H9 (cell line): ENCODE data around the gene SIPA1. TPM values are rescaled to one million over a fixed set of nuclear protein-coding genes. Genes with fewer than 3 reads are reported as not detected.

ENCODE experiments used
- DNase-seq: peaks from one replicate; pipeline ENCODE4 v3.0.0-alpha.2; 2017
- H2AFZ ChIP-seq: one replicate; pipeline ENCODE4 v1.6.1; 2013; ENCODE audit warnings: mild to moderate bottlenecking, low read length, control low read depth, moderate library complexity
- H2AK5ac ChIP-seq: 2 replicates; pipeline ENCODE4 v1.6.1; 2013; ENCODE audit warnings: low read length, control low read depth, mixed read lengths; ENCODE audit not compliant: insufficient read length
- H2BK120ac ChIP-seq: one replicate; pipeline ENCODE4 v1.6.1; 2013; ENCODE audit warnings: low read depth, mild to moderate bottlenecking, low read length, control low read depth, inconsistent platforms; ENCODE audit not compliant: poor library complexity, severe bottlenecking
- H2BK12ac ChIP-seq: 2 replicates; pipeline ENCODE4 v1.6.1; 2013; ENCODE audit warnings: low read length, control low read depth, mixed read lengths, low read depth; ENCODE audit not compliant: insufficient read length
- H2BK15ac ChIP-seq: 2 replicates; pipeline ENCODE4 v1.6.1; 2013; ENCODE audit warnings: low read depth, low read length, control low read depth
- H2BK20ac ChIP-seq: one replicate; pipeline ENCODE4 v1.6.1; 2013; ENCODE audit warnings: low read depth, mild to moderate bottlenecking, low read length, control low read depth, inconsistent platforms; ENCODE audit not compliant: poor library complexity, severe bottlenecking
- H2BK5ac ChIP-seq: 2 replicates; pipeline ENCODE4 v1.6.1; 2013; ENCODE audit warnings: low read length, control low read depth, mixed read lengths; ENCODE audit not compliant: insufficient read length
- H3K14ac ChIP-seq: 2 replicates; pipeline ENCODE4 v1.6.1; 2013; ENCODE audit warnings: low read length, control low read depth; ENCODE audit not compliant: insufficient read depth
- H3K18ac ChIP-seq: 2 replicates; pipeline ENCODE4 v1.6.1; 2013; ENCODE audit warnings: low read depth, mild to moderate bottlenecking, mixed read lengths, low read length, control low read depth; ENCODE audit not compliant: insufficient read length
- H3K23ac ChIP-seq: 2 replicates; pipeline ENCODE4 v1.6.1; 2013; ENCODE audit warnings: low read length, control low read depth, mixed read lengths, low read depth; ENCODE audit not compliant: insufficient read length
- H3K23me2 ChIP-seq: 2 replicates; pipeline ENCODE4 v1.6.1; 2013; ENCODE audit warnings: low read depth, mild to moderate bottlenecking, mixed read lengths, low read length, control low read depth; ENCODE audit not compliant: insufficient read length, poor library complexity, severe bottlenecking
- H3K27ac ChIP-seq: 2 replicates; pipeline ENCODE4 v1.5.1; 2013; ENCODE audit warnings: low read length, control low read depth, mixed read lengths, low read depth; ENCODE audit not compliant: insufficient read length
- H3K27me3 ChIP-seq: 2 replicates; pipeline ENCODE4 v1.6.1; 2013; ENCODE audit warnings: low read length, control low read depth, inconsistent platforms; ENCODE audit not compliant: insufficient read depth
- H3K4ac ChIP-seq: 2 replicates; pipeline ENCODE4 v1.6.1; 2013; ENCODE audit warnings: low read depth, mild to moderate bottlenecking, control low read depth, inconsistent platforms, low read length, moderate library complexity
- H3K4me1 ChIP-seq: 2 replicates; pipeline ENCODE4 v1.6.1; 2013; ENCODE audit warnings: low read length, control low read depth, inconsistent platforms; ENCODE audit not compliant: insufficient read depth
- H3K4me2 ChIP-seq: 2 replicates; pipeline ENCODE4 v1.6.1; 2013; ENCODE audit warnings: low read length, control low read depth, mixed read lengths; ENCODE audit not compliant: insufficient read length, insufficient read depth
- H3K56ac ChIP-seq: 2 replicates; pipeline ENCODE4 v1.6.1; 2013; ENCODE audit warnings: low read depth, mild to moderate bottlenecking, mixed read lengths, low read length, control low read depth; ENCODE audit not compliant: insufficient read length
- H3K79me1 ChIP-seq: 2 replicates; pipeline ENCODE4 v1.6.1; 2013; ENCODE audit warnings: low read depth, mild to moderate bottlenecking, moderate library complexity, low read length, control low read depth, inconsistent platforms; ENCODE audit not compliant: insufficient read depth, poor library complexity, severe bottlenecking
- H3K79me2 ChIP-seq: 2 replicates; pipeline ENCODE4 v1.6.1; 2013; ENCODE audit warnings: low read length, control low read depth, inconsistent platforms; ENCODE audit not compliant: insufficient read depth
- H3K9ac ChIP-seq: 2 replicates; pipeline ENCODE4 v1.6.1; 2013; ENCODE audit warnings: low read length, control low read depth, mixed read lengths; ENCODE audit not compliant: insufficient read length; ENCODE audit errors: extremely low read depth
- H3K9me3 ChIP-seq: one replicate; pipeline ENCODE4 v1.6.1; 2013; ENCODE audit warnings: low read depth, low read length, inconsistent platforms; ENCODE audit not compliant: control insufficient read depth
- H3T11ph ChIP-seq: one replicate; pipeline ENCODE4 v1.6.1; 2013; ENCODE audit warnings: mild to moderate bottlenecking, low read length, control low read depth, inconsistent platforms
- H4K20me1 ChIP-seq: one replicate; pipeline ENCODE4 v1.6.1; 2013; ENCODE audit not compliant: control insufficient read depth, insufficient read length, insufficient read depth
- H4K5ac ChIP-seq: 2 replicates; pipeline ENCODE4 v1.6.1; 2013; ENCODE audit warnings: low read depth, mild to moderate bottlenecking, mixed read lengths, low read length, control low read depth; ENCODE audit not compliant: insufficient read length
- H4K8ac ChIP-seq: replicated peaks from 2 replicates; pipeline ENCODE4 v1.6.1; 2013; ENCODE audit warnings: low read length, control low read depth, mixed read lengths, low read depth; ENCODE audit not compliant: insufficient read length
- H4K91ac ChIP-seq: 2 replicates; pipeline ENCODE4 v1.6.1; 2013; ENCODE audit warnings: low read depth, mild to moderate bottlenecking, moderate library complexity, mixed read lengths, low read length, control low read depth; ENCODE audit not compliant: insufficient read length
- H3K27ac Mint-ChIP-seq, 3 experiments: 2 replicates in 2 of 3; 3 replicates in 1 of 3; pipeline ENCODE4 v1.8.0; 2020 to 2021; ENCODE audit warnings: mixed read lengths in 3 of 3, mild to moderate bottlenecking in 1 of 3, moderate library complexity in 1 of 3
- H3K27me3 Mint-ChIP-seq: 2 replicates; pipeline ENCODE4 v1.8.0; 2021; ENCODE audit warnings: low read depth, mild to moderate bottlenecking, moderate library complexity, mixed read lengths
- H3K36me3 Mint-ChIP-seq, 3 experiments: 2 replicates in 2 of 3; 3 replicates in 1 of 3; pipeline ENCODE4 v1.8.0; 2020 to 2021; ENCODE audit warnings: low read depth in 3 of 3, mixed read lengths in 3 of 3; ENCODE audit not compliant: insufficient read depth in 1 of 3
- H3K4me1 Mint-ChIP-seq, 2 experiments: 2 replicates each; pipeline ENCODE4 v1.8.0; 2020; ENCODE audit warnings: mixed read lengths in 2 of 2
- H3K4me3 Mint-ChIP-seq, 2 experiments: 2 replicates in 1 of 2; 3 replicates in 1 of 2; pipeline ENCODE4 v1.8.0; 2020 to 2021; ENCODE audit warnings: mild to moderate bottlenecking in 2 of 2, mixed read lengths in 2 of 2, moderate library complexity in 1 of 2
- H3K9me3 Mint-ChIP-seq, 2 experiments: 2 replicates in 1 of 2; 3 replicates in 1 of 2; pipeline ENCODE4 v1.8.0; 2020; ENCODE audit warnings: mild to moderate bottlenecking in 2 of 2, mixed read lengths in 2 of 2, moderate library complexity in 1 of 2
- WGBS: extraction: QIAGEN DNeasy Blood & Tissue Kit; methylation state at CpG from one replicate; pipeline ENCODE4 v1.1.7; 2013; ENCODE audit warnings: missing lambda C conversion rate, low lambda C conversion rate, mixed read lengths; ENCODE audit not compliant: insufficient read length; ENCODE audit errors: extremely low coverage; 5-methylcytosine and 5-hydroxymethylcytosine counted together
- total RNA-seq: library from RNA; stranded (reverse); gene quantifications from 2 replicates; pipeline ENCODE4 v1.2.1, GENCODE V29; 2021
- TF ChIP-seq, protein P1 (sequence below): fragments of 200-600 bp; sonication (generic); conservative IDR thresholded peaks from 3 replicates; pipeline ENCODE4 v1.8.0; 2021; ENCODE audit warnings: antibody characterized with exemption, mild to moderate bottlenecking

Gene SIPA1
- total RNA-seq, 1 experiment from 2014 or later: 32.0 TPM

DNA sequence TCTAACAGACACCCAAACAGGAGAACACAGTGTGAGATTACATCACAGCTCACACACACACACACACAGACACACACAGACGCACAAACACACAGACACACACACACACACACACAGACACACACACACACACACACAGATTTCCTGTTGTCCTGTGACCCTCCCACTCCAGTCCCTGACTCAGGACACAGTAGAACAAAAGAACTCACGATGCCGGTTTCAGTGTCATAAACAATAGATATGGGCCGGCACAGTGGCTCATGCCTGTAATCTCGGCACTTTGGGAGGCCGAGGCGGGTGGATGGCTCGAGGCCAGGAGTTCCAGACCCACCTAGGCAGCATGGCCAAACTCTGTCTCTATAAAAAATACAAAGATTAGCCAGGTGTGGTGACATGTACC is 60.3 kb downstream of the SIPA1 start:
- no peaks in the 10 kb centered on the region for H3K79me2 ChIP-seq
- no peak overlapping the region for H2BK5ac ChIP-seq
- DNase-seq: no peak
- H3K27ac ChIP-seq: no peak overlapping the region
- no peak overlapping the region for H3K4ac ChIP-seq
- Mint-ChIP-seq H3K36me3 (no peaks in the 10 kb centered on the region), H3K9me3 (peaks cover 10 to 17% of the 10 kb centered on the region in 2 experiments; a peak in 3 of 5 replicates), H3K4me3 (no peak overlapping the region), H3K27me3 (peaks cover 26% of the 10 kb centered on the region), H3K4me1 (peaks cover 4% of the 10 kb centered on the region in 2 experiments; a peak in 3 of 4 replicates), H3K27ac (no peak overlapping the region; a peak in 1 of 7 replicates)
- no peak overlapping the region for H3K18ac ChIP-seq
- no peaks in the 10 kb centered on the region for H3K4me1 ChIP-seq
- no peak overlapping the region for H3T11ph ChIP-seq
- H2AK5ac ChIP-seq: no peak overlapping the region
- H2BK20ac ChIP-seq: no peak overlapping the region
- H2AFZ ChIP-seq: no peak overlapping the region
- H3K9me3 ChIP-seq: no peaks in the 10 kb centered on the region
- no peak overlapping the region for H2BK120ac ChIP-seq
- H4K8ac ChIP-seq: no peak overlapping the region
- no peaks in the 10 kb centered on the region for H3K79me1 ChIP-seq
- WGBS: no CpG with 5 or more reads among the region's 8 CpGs
- no peak overlapping the region for H3K14ac ChIP-seq
- no peak overlapping the region for H3K4me2 ChIP-seq
- no peak overlapping the region for H3K23ac ChIP-seq
- no peak overlapping the region for H3K9ac ChIP-seq
- H4K20me1 ChIP-seq: no peaks in the 10 kb centered on the region
- H4K5ac ChIP-seq: no peak overlapping the region
- no peak overlapping the region for H3K56ac ChIP-seq
- no peak overlapping the region for H2BK15ac ChIP-seq
- H2BK12ac ChIP-seq: no peak overlapping the region
- H4K91ac ChIP-seq: no peak overlapping the region
- H3K27me3 ChIP-seq: no peaks in the 10 kb centered on the region
- TF ChIP-seq, protein P1, sequence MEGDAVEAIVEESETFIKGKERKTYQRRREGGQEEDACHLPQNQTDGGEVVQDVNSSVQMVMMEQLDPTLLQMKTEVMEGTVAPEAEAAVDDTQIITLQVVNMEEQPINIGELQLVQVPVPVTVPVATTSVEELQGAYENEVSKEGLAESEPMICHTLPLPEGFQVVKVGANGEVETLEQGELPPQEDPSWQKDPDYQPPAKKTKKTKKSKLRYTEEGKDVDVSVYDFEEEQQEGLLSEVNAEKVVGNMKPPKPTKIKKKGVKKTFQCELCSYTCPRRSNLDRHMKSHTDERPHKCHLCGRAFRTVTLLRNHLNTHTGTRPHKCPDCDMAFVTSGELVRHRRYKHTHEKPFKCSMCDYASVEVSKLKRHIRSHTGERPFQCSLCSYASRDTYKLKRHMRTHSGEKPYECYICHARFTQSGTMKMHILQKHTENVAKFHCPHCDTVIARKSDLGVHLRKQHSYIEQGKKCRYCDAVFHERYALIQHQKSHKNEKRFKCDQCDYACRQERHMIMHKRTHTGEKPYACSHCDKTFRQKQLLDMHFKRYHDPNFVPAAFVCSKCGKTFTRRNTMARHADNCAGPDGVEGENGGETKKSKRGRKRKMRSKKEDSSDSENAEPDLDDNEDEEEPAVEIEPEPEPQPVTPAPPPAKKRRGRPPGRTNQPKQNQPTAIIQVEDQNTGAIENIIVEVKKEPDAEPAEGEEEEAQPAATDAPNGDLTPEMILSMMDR: no peak
- H3K23me2 ChIP-seq: no peaks in the 10 kb centered on the region
